Measurements from ENCODE around the gene CCDC180. TPM values are rescaled to one million over a fixed set of nuclear protein-coding genes. Genes with fewer than 3 reads are reported as not detected.

The CCDC180 gene
- total RNA-seq, 1 experiment from 2014 or later = 5.9 TPM

DNA sequence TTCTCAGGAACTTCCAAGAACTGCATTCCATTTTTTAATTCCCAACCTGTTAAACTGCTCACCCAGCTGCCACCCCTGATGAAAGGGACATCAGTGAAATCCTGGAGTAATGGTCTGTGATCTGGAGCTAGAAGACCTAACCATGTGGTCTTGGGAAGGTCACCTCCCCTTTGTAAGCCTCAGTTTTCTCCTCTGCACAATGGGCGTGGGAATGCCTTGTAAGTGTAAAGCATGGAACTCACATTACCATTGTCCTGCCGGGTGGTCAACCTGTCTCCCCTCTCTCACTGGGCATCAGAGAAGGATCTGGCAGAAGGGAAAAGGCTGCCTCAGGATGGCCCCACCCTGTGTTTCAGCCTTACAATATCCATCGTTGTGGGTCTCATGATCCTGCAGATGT lies 15.3 kb upstream of the CCDC180 start:
- H3K4me3 ChIP-seq (ENCODE audit: low read depth, low read length) = no peak overlapping the region
- TF ChIP-seq CTCF (IDR thresholded peaks at IDR 0.05; ENCODE audit: insufficient read depth in 1 of 2, low read depth in 1 of 2, low read length in 1 of 2, severe bottlenecking in 1 of 2, unreplicated experiment in 1 of 2) = no peak
- H3K27ac Mint-ChIP-seq (ENCODE audit: unreplicated experiment) = no peak overlapping the region
- H3K4me1 Mint-ChIP-seq (ENCODE audit: low read depth, unreplicated experiment) = no peaks in the 10 kb centered on the region
- H3K9me3 Mint-ChIP-seq (ENCODE audit: unreplicated experiment) = no peaks in the 10 kb centered on the region
- BruUV-seq (replicated peaks) = no TSS peak
- peaks cover 30% of the 10 kb centered on the region for H3K36me3 Mint-ChIP-seq (ENCODE audit: insufficient read depth, unreplicated experiment)
- ChIA-PET POLR2A (no interaction called here), CTCF (no interaction called here)
- no peak overlapping the region for H3K4me3 Mint-ChIP-seq (ENCODE audit: unreplicated experiment)
- no peaks in the 10 kb centered on the region; the same call in 1 of the 2 replicates for H3K36me3 ChIP-seq (ENCODE audit: control insufficient read depth, insufficient read depth, low read length)
- no peak for DNase-seq
- no peaks in the 10 kb centered on the region for H3K27me3 ChIP-seq (replicated peaks; ENCODE audit: control insufficient read depth, insufficient read depth, low read length)
- intact Hi-C loops (cut with micrococcal nuclease; ENCODE audit: unreplicated experiment) = no loop called here
- no peaks in the 10 kb centered on the region for H3K4me1 ChIP-seq
- peaks cover 4% of the 10 kb centered on the region; the same call in 1 of the 2 replicates for H3K9me3 ChIP-seq
- H3K27me3 Mint-ChIP-seq (ENCODE audit: insufficient read depth, unreplicated experiment) = no peaks in the 10 kb centered on the region

DNA sequence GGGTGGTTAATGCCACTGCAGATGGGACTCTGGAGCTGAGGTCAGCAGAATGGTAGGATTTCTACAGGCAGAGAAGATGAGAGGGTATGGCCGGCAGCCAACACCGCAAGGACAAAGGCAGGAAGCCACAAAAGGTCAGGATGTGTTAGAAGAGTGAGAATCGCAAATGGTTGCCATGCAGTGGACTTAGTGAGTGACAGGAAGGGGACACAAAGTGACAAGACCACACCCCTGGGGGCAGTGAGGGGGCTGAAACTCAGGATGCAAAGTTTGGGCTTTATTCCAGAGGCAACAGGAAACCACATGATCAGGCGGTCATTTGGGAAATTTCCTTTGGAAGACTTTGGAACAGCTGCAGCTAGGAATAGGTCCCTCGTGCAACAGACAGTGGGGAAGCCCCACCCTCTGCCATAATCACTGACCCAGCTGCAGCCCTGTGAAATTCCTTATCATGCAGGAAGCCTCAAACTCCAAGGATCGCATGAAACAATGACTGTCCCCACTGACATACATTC lies 14.2 kb upstream of the CCDC180 start:
- H3K4me1 Mint-ChIP-seq (ENCODE audit: low read depth, unreplicated experiment) = no peaks in the 10 kb centered on the region
- no TSS peak for BruUV-seq (replicated peaks)
- H3K9me3 ChIP-seq = peaks cover 13% of the 10 kb centered on the region
- H3K27me3 ChIP-seq (replicated peaks; ENCODE audit: control insufficient read depth, insufficient read depth, low read length) = no peaks in the 10 kb centered on the region
- peaks cover 22% of the 10 kb centered on the region for H3K36me3 Mint-ChIP-seq (ENCODE audit: insufficient read depth, unreplicated experiment)
- no peak overlapping the region for H3K4me3 ChIP-seq (ENCODE audit: low read depth, low read length)
- ChIA-PET POLR2A (no interaction called here), CTCF (no interaction called here)
- no peak for DNase-seq
- peaks cover 3% of the 10 kb centered on the region for H3K9me3 Mint-ChIP-seq (ENCODE audit: unreplicated experiment)
- intact Hi-C loops (cut with micrococcal nuclease; ENCODE audit: unreplicated experiment) = no loop called here
- no peak overlapping the region for H3K27ac Mint-ChIP-seq (ENCODE audit: unreplicated experiment)
- H3K4me1 ChIP-seq = no peaks in the 10 kb centered on the region
- no peaks in the 10 kb centered on the region for H3K27me3 Mint-ChIP-seq (ENCODE audit: insufficient read depth, unreplicated experiment)
- H3K4me3 Mint-ChIP-seq (ENCODE audit: unreplicated experiment) = no peak overlapping the region
- H3K36me3 ChIP-seq (ENCODE audit: control insufficient read depth, insufficient read depth, low read length) = no peaks in the 10 kb centered on the region; the same call in 1 of the 2 replicates
- no peak for TF ChIP-seq CTCF (IDR thresholded peaks at IDR 0.05; ENCODE audit: insufficient read depth in 1 of 2, low read depth in 1 of 2, low read length in 1 of 2, severe bottlenecking in 1 of 2, unreplicated experiment in 1 of 2)

GRCh38 chr9:97293818-97294217 lies 13.6 kb upstream of the CCDC180 start:
- peaks cover 15% of the 10 kb centered on the region for H3K9me3 ChIP-seq
- intact Hi-C loops (cut with micrococcal nuclease; ENCODE audit: unreplicated experiment) = no loop called here
- H3K27me3 Mint-ChIP-seq (ENCODE audit: insufficient read depth, unreplicated experiment) = no peaks in the 10 kb centered on the region
- H3K4me3 ChIP-seq (ENCODE audit: low read depth, low read length) = no peak overlapping the region
- H3K4me1 Mint-ChIP-seq (ENCODE audit: low read depth, unreplicated experiment) = no peaks in the 10 kb centered on the region
- no peaks in the 10 kb centered on the region for H3K4me1 ChIP-seq
- H3K9me3 Mint-ChIP-seq (ENCODE audit: unreplicated experiment) = peaks cover 9% of the 10 kb centered on the region
- H3K4me3 Mint-ChIP-seq (ENCODE audit: unreplicated experiment) = no peak overlapping the region
- peaks cover 17% of the 10 kb centered on the region for H3K36me3 Mint-ChIP-seq (ENCODE audit: insufficient read depth, unreplicated experiment)
- H3K36me3 ChIP-seq (ENCODE audit: control insufficient read depth, insufficient read depth, low read length) = no peaks in the 10 kb centered on the region; the same call in 1 of the 2 replicates
- POLR2A ChIA-PET = no interaction called here
- CTCF ChIA-PET = no interaction called here
- TF ChIP-seq CTCF (IDR thresholded peaks at IDR 0.05; ENCODE audit: insufficient read depth in 1 of 2, low read depth in 1 of 2, low read length in 1 of 2, severe bottlenecking in 1 of 2, unreplicated experiment in 1 of 2) = no peak
- H3K27ac Mint-ChIP-seq (ENCODE audit: unreplicated experiment) = no peak overlapping the region
- no peaks in the 10 kb centered on the region for H3K27me3 ChIP-seq (replicated peaks; ENCODE audit: control insufficient read depth, insufficient read depth, low read length)
- DNase-seq = no peak
- BruUV-seq (replicated peaks) = no TSS peak
